ENCODE results near the gene TNIP2.

Gene TNIP2

DNA sequence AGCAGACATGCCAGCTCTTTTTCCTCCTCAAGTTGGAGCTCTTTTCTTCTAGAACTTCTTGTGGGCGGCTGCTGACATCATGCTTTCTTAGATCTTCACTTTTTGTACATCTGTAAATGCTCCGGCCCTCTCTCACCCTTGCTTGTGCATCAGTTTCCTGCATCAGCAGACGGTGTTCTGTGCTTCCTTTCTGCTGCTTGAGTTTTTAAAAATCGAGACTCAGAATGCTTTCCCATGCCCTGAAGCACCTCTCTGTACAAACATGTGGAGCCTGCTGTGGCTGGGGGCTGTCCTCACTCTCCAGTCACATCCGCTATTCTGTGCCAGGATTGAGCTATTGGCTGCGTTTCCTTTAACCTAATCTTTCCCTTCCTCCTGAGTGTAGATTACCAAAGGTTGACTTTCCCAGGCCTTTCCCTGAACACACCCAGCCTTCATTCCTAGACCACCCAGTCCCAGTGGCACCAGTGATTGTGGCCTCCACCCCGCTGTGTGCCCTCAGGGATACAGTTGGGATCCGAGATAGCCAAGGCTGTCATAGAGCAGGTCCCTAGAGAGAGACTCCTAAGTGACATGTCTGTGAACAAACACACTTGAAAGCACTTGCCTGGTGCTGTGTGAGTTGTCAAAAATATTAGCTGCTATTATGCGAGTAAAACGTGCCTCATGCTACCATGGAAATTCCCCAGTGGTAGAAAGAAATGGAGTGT is 41.9 kb downstream of the TNIP2 start:
- no peak for ATAC-seq
- no peak for TF ChIP-seq GLIS3 (CRISPR knock-in tag; IDR thresholded peaks at IDR 0.05)
- TF ChIP-seq PPARA (CRISPR knock-in tag; IDR thresholded peaks at IDR 0.05; ENCODE audit: borderline replicate concordance) = no peak
- TF ChIP-seq RARB (CRISPR knock-in tag; IDR thresholded peaks at IDR 0.05) = no peak
- TF ChIP-seq ZFP30 (CRISPR knock-in tag; IDR thresholded peaks at IDR 0.05) = no peak
- TF ChIP-seq, protein P1, sequence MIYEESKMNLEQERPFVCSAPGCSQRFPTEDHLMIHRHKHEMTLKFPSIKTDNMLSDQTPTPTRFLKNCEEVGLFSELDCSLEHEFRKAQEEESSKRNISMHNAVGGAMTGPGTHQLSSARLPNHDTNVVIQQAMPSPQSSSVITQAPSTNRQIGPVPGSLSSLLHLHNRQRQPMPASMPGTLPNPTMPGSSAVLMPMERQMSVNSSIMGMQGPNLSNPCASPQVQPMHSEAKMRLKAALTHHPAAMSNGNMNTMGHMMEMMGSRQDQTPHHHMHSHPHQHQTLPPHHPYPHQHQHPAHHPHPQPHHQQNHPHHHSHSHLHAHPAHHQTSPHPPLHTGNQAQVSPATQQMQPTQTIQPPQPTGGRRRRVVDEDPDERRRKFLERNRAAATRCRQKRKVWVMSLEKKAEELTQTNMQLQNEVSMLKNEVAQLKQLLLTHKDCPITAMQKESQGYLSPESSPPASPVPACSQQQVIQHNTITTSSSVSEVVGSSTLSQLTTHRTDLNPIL (CRISPR knock-in tag; IDR thresholded peaks at IDR 0.05; ENCODE audit: low read depth) = no peak
- TF ChIP-seq BACH2 (CRISPR knock-in tag; IDR thresholded peaks at IDR 0.05; ENCODE audit: borderline replicate concordance) = no peak
- TF ChIP-seq ESRRG (CRISPR knock-in tag; IDR thresholded peaks at IDR 0.05) = no peak
- TF ChIP-seq, protein P2, sequence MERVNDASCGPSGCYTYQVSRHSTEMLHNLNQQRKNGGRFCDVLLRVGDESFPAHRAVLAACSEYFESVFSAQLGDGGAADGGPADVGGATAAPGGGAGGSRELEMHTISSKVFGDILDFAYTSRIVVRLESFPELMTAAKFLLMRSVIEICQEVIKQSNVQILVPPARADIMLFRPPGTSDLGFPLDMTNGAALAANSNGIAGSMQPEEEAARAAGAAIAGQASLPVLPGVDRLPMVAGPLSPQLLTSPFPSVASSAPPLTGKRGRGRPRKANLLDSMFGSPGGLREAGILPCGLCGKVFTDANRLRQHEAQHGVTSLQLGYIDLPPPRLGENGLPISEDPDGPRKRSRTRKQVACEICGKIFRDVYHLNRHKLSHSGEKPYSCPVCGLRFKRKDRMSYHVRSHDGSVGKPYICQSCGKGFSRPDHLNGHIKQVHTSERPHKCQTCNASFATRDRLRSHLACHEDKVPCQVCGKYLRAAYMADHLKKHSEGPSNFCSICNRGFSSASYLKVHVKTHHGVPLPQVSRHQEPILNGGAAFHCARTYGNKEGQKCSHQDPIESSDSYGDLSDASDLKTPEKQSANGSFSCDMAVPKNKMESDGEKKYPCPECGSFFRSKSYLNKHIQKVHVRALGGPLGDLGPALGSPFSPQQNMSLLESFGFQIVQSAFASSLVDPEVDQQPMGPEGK (CRISPR knock-in tag; IDR thresholded peaks at IDR 0.05; ENCODE audit: borderline replicate concordance) = no peak
- no peak for TF ChIP-seq OSR1 (CRISPR knock-in tag; IDR thresholded peaks at IDR 0.05)
- TF ChIP-seq POU6F1 (CRISPR knock-in tag; IDR thresholded peaks at IDR 0.05; ENCODE audit: borderline replicate concordance, low read depth) = no peak
- TF ChIP-seq SNAI2 (CRISPR knock-in tag; IDR thresholded peaks at IDR 0.05) = no peak
- no peak for TF ChIP-seq ZNF8 (CRISPR knock-in tag; IDR thresholded peaks at IDR 0.05)
- TF ChIP-seq ZFP3 (CRISPR knock-in tag; IDR thresholded peaks at IDR 0.05) = no peak
- TF ChIP-seq ZC3H10 (CRISPR knock-in tag; IDR thresholded peaks at IDR 0.05) = no peak
- no peak for TF ChIP-seq TOX (CRISPR knock-in tag; IDR thresholded peaks at IDR 0.05; ENCODE audit: borderline replicate concordance)
- no peak for TF ChIP-seq TSHZ2 (CRISPR knock-in tag; IDR thresholded peaks at IDR 0.05)

DNA sequence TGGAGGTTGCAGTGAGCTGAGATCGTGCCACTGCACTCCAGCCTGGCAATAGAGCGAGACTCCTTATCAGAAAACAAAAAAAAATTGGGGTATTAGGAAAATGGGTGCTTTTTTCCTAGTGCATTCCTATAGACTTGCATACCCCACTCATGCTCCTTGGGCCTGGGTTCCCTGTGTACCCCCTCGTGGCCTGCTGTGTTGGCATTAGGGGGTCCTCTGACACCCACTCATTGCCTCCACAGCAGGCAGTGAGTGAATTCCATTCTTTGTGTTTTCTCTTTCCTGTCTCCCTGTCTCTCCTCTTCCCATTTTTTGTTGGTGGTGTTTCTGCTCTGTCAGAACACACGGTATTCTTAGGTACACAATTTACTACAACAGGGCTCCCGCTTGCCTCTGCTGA is 42.8 kb downstream of the TNIP2 start:
- TF ChIP-seq ZFP30 (CRISPR knock-in tag; IDR thresholded peaks at IDR 0.05) (no peak), ZC3H10 (CRISPR knock-in tag; IDR thresholded peaks at IDR 0.05) (no peak), ZNF565 (CRISPR knock-in tag; conservative IDR thresholded peaks at IDR 0.05; ENCODE audit: low read depth) (no peak)
- no peak for ATAC-seq

GRCh38 chr4:2712261-2712842 is 43.8 kb downstream of the TNIP2 start:
- no peak for ATAC-seq

More at GRCh38 chr4:2712261-2712842, 43.8 kb downstream of the TNIP2 start:
- TF ChIP-seq ARNTL (CRISPR knock-in tag; IDR thresholded peaks at IDR 0.05; ENCODE audit: borderline replicate concordance, low read depth) (no peak), TOX (CRISPR knock-in tag; IDR thresholded peaks at IDR 0.05; ENCODE audit: borderline replicate concordance) (no peak), CSDC2 (CRISPR knock-in tag; IDR thresholded peaks at IDR 0.05) (no peak), RARB (CRISPR knock-in tag; IDR thresholded peaks at IDR 0.05) (no peak), ZNF8 (CRISPR knock-in tag; IDR thresholded peaks at IDR 0.05) (no peak)
- TF ChIP-seq, protein P1 (CRISPR knock-in tag; IDR thresholded peaks at IDR 0.05; ENCODE audit: low read depth) = no peak

Measured in SK-N-SH treated with all-trans-retinoic acid at 6 μM for 48 hours (cell line).